CD4-positive, alpha-beta T cell (primary cell): ENCODE results near the gene C10orf67. TPM values are rescaled to one million over a fixed set of nuclear protein-coding genes. Genes with fewer than 3 reads are reported as not detected.
"Not testable (repeated sequence)": the region's sequence is repeated elsewhere in the genome, so short reads cannot be mapped to it uniquely, and the experiment has no call there.

Experiments
- ATAC-seq: fragments of 200-7000 bp; cut with Tn5 transposase; one replicate; pipeline ENCODE4 v1.10.0; 2022; ENCODE audit warnings: mild to moderate bottlenecking; ENCODE audit not compliant: poor library complexity
- CTCF ChIA-PET: fragments of 350-600 bp; sonication (Branson Sonifier 250); formaldehyde crosslinking; loops from one replicate; lab custom pipeline; 2021; ENCODE audit warnings: antibody characterized with exemption, inconsistent platforms; lab: Charles Lee
- POLR2A ChIA-PET: fragments of 350-600 bp; sonication (Branson Sonifier 250); formaldehyde crosslinking; loops from one replicate; lab custom pipeline; 2021; ENCODE audit warnings: antibody characterized with exemption, inconsistent platforms; lab: Charles Lee
- DNase-seq, 14 experiments: peaks; one replicate each; pipeline ENCODE4 v3.0.0-alpha.2; 2013 to 2020; ENCODE audit warnings: mixed read lengths in 2 of 14
- H3K27ac ChIP-seq, 2 donors: one replicate each; pipeline versions ENCODE4 v1.5.1 to v1.7.0; 2013; ENCODE audit warnings: low read length in 2 of 2, low read depth in 1 of 2, mild to moderate bottlenecking in 1 of 2
- H3K27me3 ChIP-seq, 2 experiments: 1 replicate in 1 of 2; 2 replicates in 1 of 2; pipeline versions ENCODE4 v1.6.1 to v1.7.0; 2013; ENCODE audit warnings: low read length in 2 of 2, control low read depth in 1 of 2, mild to moderate bottlenecking in 1 of 2, moderate library complexity in 1 of 2; ENCODE audit not compliant: insufficient read depth in 2 of 2, control insufficient read depth in 1 of 2
- H3K36me3 ChIP-seq: one replicate; pipeline ENCODE4 v1.6.1; 2013; ENCODE audit warnings: low read length, control low read depth; ENCODE audit not compliant: insufficient read depth
- H3K4me1 ChIP-seq: one replicate; pipeline ENCODE4 v1.6.1; 2013; ENCODE audit warnings: low read length, control low read depth; ENCODE audit not compliant: insufficient read depth
- H3K4me3 ChIP-seq: one replicate; pipeline ENCODE4 v1.5.1; 2013; ENCODE audit warnings: mild to moderate bottlenecking, low read length, moderate library complexity
- H3K9me3 ChIP-seq, 2 experiments: 1 replicate in 1 of 2; 2 replicates in 1 of 2; pipeline versions ENCODE4 v1.6.1 to v1.7.0; 2013; ENCODE audit warnings: low read length in 2 of 2, mild to moderate bottlenecking in 2 of 2, control low read depth in 1 of 2, moderate library complexity in 1 of 2; ENCODE audit not compliant: control insufficient read depth in 1 of 2, insufficient read depth in 1 of 2
- H3K27ac Mint-ChIP-seq: one replicate; pipeline ENCODE4 v1.8.0; 2020; ENCODE audit warnings: mixed read lengths
- H3K27me3 Mint-ChIP-seq: one replicate; pipeline ENCODE4 v1.8.0; 2021; ENCODE audit warnings: mixed read lengths
- H3K36me3 Mint-ChIP-seq: one replicate; pipeline ENCODE4 v1.8.0; 2021; ENCODE audit warnings: low read depth, mixed read lengths
- H3K4me1 Mint-ChIP-seq: one replicate; pipeline ENCODE4 v1.8.0; 2021; ENCODE audit warnings: low read depth, mixed read lengths
- H3K4me3 Mint-ChIP-seq: one replicate; pipeline ENCODE4 v1.8.0; 2020; ENCODE audit warnings: mild to moderate bottlenecking, mixed read lengths
- H3K9me3 Mint-ChIP-seq: one replicate; pipeline ENCODE4 v1.8.0; 2020; ENCODE audit warnings: mixed read lengths
- intact Hi-C, 2 experiments: fragments of 100-400 bp; cut with DNase I in 1 of 2; cut with micrococcal nuclease in 1 of 2; formaldehyde crosslinking; loops; one replicate each; pipeline versions ENCODE4 v1.15.1 to v1.9.0; 2023 to 2025; cut with DNase I, micrococcal nuclease
- total RNA-seq, 174 experiments: library from RNA in 2 of 174; stranded (reverse) in 2 of 174; gene quantifications; one replicate each; pipeline ENCODE4 v1.2.3 and lab custom pipeline; 2021 to 2026
- TF ChIP-seq, protein P1 (sequence below): fragments of 200-600 bp; IDR thresholded peaks from one replicate; pipeline ENCODE4 v1.8.0; 2022; ENCODE audit warnings: antibody characterized with exemption, mild to moderate bottlenecking

Gene C10orf67
- total RNA-seq, 2 experiments from 2014 or later = not detected

DNA sequence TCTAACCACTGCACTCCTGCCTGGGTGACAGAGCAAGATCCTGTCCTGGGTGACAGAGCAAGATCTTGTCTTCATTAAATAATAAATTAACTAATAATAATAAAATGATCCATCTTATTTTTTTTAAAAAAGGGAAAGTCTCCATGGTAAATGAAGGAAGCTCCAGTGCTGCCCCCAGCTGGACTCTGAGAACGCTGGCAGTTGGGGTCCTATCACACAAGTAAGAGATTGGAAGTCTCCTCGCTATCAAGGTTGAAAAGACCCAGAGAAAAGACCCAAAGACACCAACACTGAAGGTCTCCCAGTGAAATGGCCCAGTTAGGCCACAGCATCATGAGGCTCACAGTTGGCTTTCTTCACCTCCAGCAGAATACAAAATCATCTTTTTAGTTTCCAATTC lies 13.8 kb upstream of the C10orf67 start:
- Mint-ChIP-seq H3K36me3 (no peaks in the 10 kb centered on the region), H3K9me3 (no peaks in the 10 kb centered on the region), H3K4me1 (peaks cover 14% of the 10 kb centered on the region), H3K4me3 (no peak overlapping the region), H3K27ac (no peak overlapping the region), H3K27me3 (no peaks in the 10 kb centered on the region)
- no peaks in the 10 kb centered on the region for H3K27me3 ChIP-seq
- ATAC-seq (no peak), DNase-seq (no peak)
- H3K36me3 ChIP-seq = no peaks in the 10 kb centered on the region
- TF ChIP-seq, protein P1, sequence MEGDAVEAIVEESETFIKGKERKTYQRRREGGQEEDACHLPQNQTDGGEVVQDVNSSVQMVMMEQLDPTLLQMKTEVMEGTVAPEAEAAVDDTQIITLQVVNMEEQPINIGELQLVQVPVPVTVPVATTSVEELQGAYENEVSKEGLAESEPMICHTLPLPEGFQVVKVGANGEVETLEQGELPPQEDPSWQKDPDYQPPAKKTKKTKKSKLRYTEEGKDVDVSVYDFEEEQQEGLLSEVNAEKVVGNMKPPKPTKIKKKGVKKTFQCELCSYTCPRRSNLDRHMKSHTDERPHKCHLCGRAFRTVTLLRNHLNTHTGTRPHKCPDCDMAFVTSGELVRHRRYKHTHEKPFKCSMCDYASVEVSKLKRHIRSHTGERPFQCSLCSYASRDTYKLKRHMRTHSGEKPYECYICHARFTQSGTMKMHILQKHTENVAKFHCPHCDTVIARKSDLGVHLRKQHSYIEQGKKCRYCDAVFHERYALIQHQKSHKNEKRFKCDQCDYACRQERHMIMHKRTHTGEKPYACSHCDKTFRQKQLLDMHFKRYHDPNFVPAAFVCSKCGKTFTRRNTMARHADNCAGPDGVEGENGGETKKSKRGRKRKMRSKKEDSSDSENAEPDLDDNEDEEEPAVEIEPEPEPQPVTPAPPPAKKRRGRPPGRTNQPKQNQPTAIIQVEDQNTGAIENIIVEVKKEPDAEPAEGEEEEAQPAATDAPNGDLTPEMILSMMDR = no peak
- peaks cover 13% of the 10 kb centered on the region for H3K4me1 ChIP-seq
- POLR2A ChIA-PET = no interaction called here
- CTCF ChIA-PET = no interaction called here
- intact Hi-C loops = no loop called here
- H3K4me3 ChIP-seq = no peak overlapping the region
- H3K27ac ChIP-seq = no peak overlapping the region
- H3K9me3 ChIP-seq = no peaks in the 10 kb centered on the region

DNA sequence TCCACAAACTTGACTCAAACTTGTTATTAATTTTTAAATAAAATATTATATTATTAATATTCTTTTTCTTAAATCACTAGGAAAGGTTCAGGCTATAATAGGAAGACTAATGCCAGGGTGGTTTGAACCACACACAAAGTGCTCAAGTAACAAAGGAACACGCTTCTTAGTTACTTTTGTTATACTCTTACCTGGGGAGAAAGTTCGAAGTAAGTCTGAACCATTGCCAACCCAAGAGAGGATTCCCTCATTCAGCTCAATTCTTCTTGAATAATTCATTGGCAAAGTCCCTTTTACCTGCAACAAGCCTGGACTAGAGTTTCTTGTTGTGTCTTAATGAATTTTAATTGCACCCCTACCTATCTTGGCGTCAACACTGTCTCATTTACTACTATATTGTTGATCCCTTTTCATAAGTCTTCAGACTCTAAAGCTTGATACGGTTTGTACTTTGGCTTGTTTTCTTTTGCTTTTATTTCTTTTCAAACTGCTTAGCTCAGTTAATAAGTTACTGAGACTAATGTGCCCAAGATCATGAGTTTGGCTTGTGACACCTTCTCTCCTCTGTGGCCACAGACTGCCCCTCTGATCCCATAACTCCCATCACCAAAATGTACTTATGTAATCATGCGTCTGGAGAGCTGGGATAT lies 10.2 kb upstream of the C10orf67 start:
- ChIA-PET POLR2A (interaction anchor here (1.1 to 1.2 kb wide), 2 partner anchors 8 to 14 kb away, joined by 3 read pairs; no protein-coding TSS in a partner anchor), CTCF (no interaction called here)
- H3K27ac ChIP-seq = no peak overlapping the region
- no peaks in the 10 kb centered on the region for H3K4me1 ChIP-seq
- H3K27me3 ChIP-seq = no peaks in the 10 kb centered on the region
- DNase-seq (no peak), ATAC-seq (no peak)
- Mint-ChIP-seq H3K4me3 (no peak overlapping the region), H3K36me3 (no peaks in the 10 kb centered on the region), H3K27ac (no peak overlapping the region), H3K9me3 (no peaks in the 10 kb centered on the region), H3K27me3 (no peaks in the 10 kb centered on the region), H3K4me1 (no peaks in the 10 kb centered on the region)
- no peaks in the 10 kb centered on the region for H3K36me3 ChIP-seq
- TF ChIP-seq, protein P1 = no peak
- intact Hi-C loops = no loop called here
- no peaks in the 10 kb centered on the region for H3K9me3 ChIP-seq
- H3K4me3 ChIP-seq = no peak overlapping the region

DNA sequence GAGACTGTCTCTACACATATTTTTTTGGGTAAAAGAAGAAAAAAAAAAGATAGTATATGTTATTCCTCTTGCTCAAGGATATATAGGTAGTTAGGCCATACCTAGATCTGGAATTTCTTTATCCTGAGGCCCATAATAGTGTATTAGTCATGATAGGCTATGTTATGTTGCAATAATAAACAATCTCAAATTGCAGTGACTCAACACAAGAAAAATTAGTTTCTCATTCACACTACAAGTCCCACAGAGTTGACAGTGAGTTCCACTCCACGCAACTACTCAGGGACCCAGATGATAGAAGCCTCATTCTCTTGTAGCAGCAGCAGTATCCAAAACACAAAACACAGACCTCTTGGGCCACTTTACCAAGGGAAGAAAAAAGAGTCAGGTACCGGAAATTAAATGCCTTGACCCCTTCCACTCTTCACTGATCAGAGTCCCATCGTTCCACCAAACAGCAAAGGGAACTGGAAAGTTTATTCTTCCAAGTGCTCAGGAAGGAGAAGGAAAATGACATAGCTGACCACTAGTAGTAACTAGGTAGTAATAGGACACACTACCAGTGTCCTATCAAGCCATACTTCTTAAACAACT lies 7.4 kb upstream of the C10orf67 start:
- ChIA-PET POLR2A (no interaction called here), CTCF (no interaction called here)
- ATAC-seq (no peak), DNase-seq (no peak)
- intact Hi-C loops = no loop called here
- Histone ChIP-seq H3K27ac (no peak overlapping the region), H3K36me3 (no peaks in the 10 kb centered on the region), H3K27me3 (no peaks in the 10 kb centered on the region), H3K9me3 (no peaks in the 10 kb centered on the region), H3K4me3 (no peak overlapping the region), H3K4me1 (no peaks in the 10 kb centered on the region)
- no peak overlapping the region for H3K27ac Mint-ChIP-seq
- H3K4me3 Mint-ChIP-seq = no peak overlapping the region
- H3K9me3 Mint-ChIP-seq = no peaks in the 10 kb centered on the region
- H3K36me3 Mint-ChIP-seq = no peaks in the 10 kb centered on the region
- peaks cover 7% of the 10 kb centered on the region for H3K27me3 Mint-ChIP-seq
- TF ChIP-seq, protein P1 = no peak
- no peaks in the 10 kb centered on the region for H3K4me1 Mint-ChIP-seq

DNA sequence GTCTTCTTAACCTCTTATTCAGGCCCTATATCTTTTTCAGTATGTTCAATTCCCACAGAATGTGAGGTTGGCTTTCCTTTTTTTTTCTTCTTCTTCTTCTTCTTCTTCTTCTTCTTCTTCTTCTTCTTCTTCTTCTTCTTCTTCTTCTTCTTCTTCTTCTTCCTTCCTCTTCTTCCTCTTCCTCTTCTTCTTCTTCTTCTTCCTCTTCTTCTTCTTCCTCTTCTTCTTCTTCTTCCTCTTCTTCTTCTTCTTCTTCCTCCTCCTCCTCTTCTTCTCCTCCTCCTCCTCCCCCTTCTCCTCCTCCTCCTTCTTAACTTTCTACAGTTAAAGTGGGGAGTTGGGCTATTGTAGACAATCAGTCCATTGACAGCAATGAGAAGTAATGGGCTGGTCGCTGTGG lies 6.1 kb upstream of the C10orf67 start:
- H3K36me3 ChIP-seq, H3K4me3 ChIP-seq, intact Hi-C loops, H3K27ac Mint-ChIP-seq, H3K36me3 Mint-ChIP-seq, H3K27me3 Mint-ChIP-seq, H3K4me3 Mint-ChIP-seq, H3K4me1 Mint-ChIP-seq, POLR2A ChIA-PET, H3K27me3 ChIP-seq, H3K9me3 Mint-ChIP-seq, H3K9me3 ChIP-seq, ATAC-seq, H3K27ac ChIP-seq, H3K4me1 ChIP-seq, CTCF ChIA-PET, DNase-seq: not testable (repeated sequence)
